Liver (tissue), 9 donors: ENCODE measurements around the gene ARVCF. TPM values are rescaled to one million over a fixed set of nuclear protein-coding genes. Genes with fewer than 3 reads are reported as not detected.
A peak's percentile ranks its signal among the peaks of the same experiment; 100 is the strongest.

Experiments used
- DNase-seq: peaks from one replicate; pipeline ENCODE4 v3.0.0-alpha.2; 2017; ENCODE audit warnings: low spot score
- H3K27ac ChIP-seq, 2 donors: one replicate each; pipeline ENCODE4 v1.7.0; 2013; ENCODE audit warnings: inconsistent platforms in 2 of 2, low read length in 2 of 2, control low read depth in 1 of 2, low read depth in 1 of 2, mild to moderate bottlenecking in 1 of 2
- H3K27me3 ChIP-seq, 4 donors: one replicate each; pipeline versions ENCODE4 v1.6.1 to v1.7.0; 2013; ENCODE audit warnings: low read length in 3 of 4, inconsistent platforms in 1 of 4, mild to moderate bottlenecking in 1 of 4, moderate library complexity in 1 of 4; ENCODE audit not compliant: control insufficient read depth in 4 of 4, insufficient read depth in 4 of 4
- H3K36me3 ChIP-seq, 4 donors: one replicate each; pipeline versions ENCODE4 v1.6.1 to v1.7.0; 2013; ENCODE audit warnings: low read length in 3 of 4, mild to moderate bottlenecking in 3 of 4, low read depth in 1 of 4, moderate library complexity in 1 of 4; ENCODE audit not compliant: control insufficient read depth in 4 of 4, insufficient read depth in 3 of 4
- H3K4me1 ChIP-seq, 4 donors: one replicate each; pipeline versions ENCODE4 v1.6.1 to v1.7.0; 2013; ENCODE audit warnings: low read length in 3 of 4, mild to moderate bottlenecking in 3 of 4, moderate library complexity in 1 of 4; ENCODE audit not compliant: control insufficient read depth in 4 of 4, insufficient read depth in 4 of 4
- H3K4me3 ChIP-seq, 3 donors: one replicate each; pipeline versions ENCODE4 v1.6.1 to v1.7.0; 2013; ENCODE audit warnings: low read length in 3 of 3, control low read depth in 1 of 3, low read depth in 1 of 3, mild to moderate bottlenecking in 1 of 3
- H3K9ac ChIP-seq, 2 donors: one replicate each; pipeline ENCODE4 v1.7.0; 2013; ENCODE audit warnings: low read length in 2 of 2, mild to moderate bottlenecking in 2 of 2, moderate library complexity in 2 of 2, control low read depth in 1 of 2, low read depth in 1 of 2
- H3K9me3 ChIP-seq, 4 donors: one replicate each; pipeline versions ENCODE4 v1.6.1 to v1.7.0; 2013; ENCODE audit warnings: low read length in 3 of 4; ENCODE audit not compliant: control insufficient read depth in 4 of 4
- HNF4A ChIP-seq, 2 donors: conservative IDR thresholded peaks; 2 replicates each; pipeline ENCODE4 v1.6.1; 2016; ENCODE audit warnings: antibody characterized with exemption in 2 of 2, mild to moderate bottlenecking in 2 of 2
- NR2F2 ChIP-seq: IDR thresholded peaks from 2 replicates; pipeline ENCODE4 v1.6.1; 2016; ENCODE audit warnings: antibody characterized with exemption
- RAD21 ChIP-seq, 2 donors: IDR thresholded peaks; 2 replicates each; pipeline ENCODE4 v1.6.1; 2016; ENCODE audit warnings: antibody characterized with exemption in 2 of 2, mild to moderate bottlenecking in 2 of 2
- RXRA ChIP-seq, 2 donors: IDR thresholded peaks; 2 replicates each; pipeline ENCODE4 v1.6.1; 2017 to 2018; ENCODE audit warnings: antibody characterized with exemption in 2 of 2, mild to moderate bottlenecking in 1 of 2
- WGBS: extraction: QIAGEN DNeasy Blood & Tissue Kit; methylation state at CpG from one replicate; pipeline ENCODE4 v1.1.7; 2013; 5-methylcytosine and 5-hydroxymethylcytosine counted together
- polyA plus RNA-seq, 2 donors: library from polyadenylated mRNA; stranded (reverse) in 1 of 2; unstranded in 1 of 2; fragments of 200-250 nt in 1 of 2; fragments of >200 nt in 1 of 2; fragmentation: Nextera tagmentation in 1 of 2; extraction: Ambion mirVana in 1 of 2; gene quantifications; one replicate each; pipeline versions ENCODE4 v1.2.1 to v1.2.3, GENCODE V29; 2013 to 2015
- total RNA-seq, 2 donors: library from RNA; depleted of rRNA; stranded (reverse); fragments of >200 nt; gene quantifications; one replicate each; pipeline ENCODE4 v1.2.3, GENCODE V29; 2014
- TF ChIP-seq, protein P1 (sequence below): fragments of 150-350 bp; IDR thresholded peaks from 2 replicates; pipeline ENCODE4 v1.5.1; 2017; ENCODE audit warnings: improper control_type of control experiment, low read depth, low read length; ENCODE audit not compliant: missing input control
- donor health status: healthy.
- donor health status: healthy.
- donor health status: healthy.
- donor health status: healthy.
- donor health status: healthy.

ARVCF gene
- total and polyA plus RNA-seq, 4 donors, result 3.8 to 48.8 (median 26.1) TPM

- DNase-seq, result no peak
- Histone ChIP-seq H3K36me3 (peaks cover 0 to 3% (median under 1%) of the 10 kb centered on the region in 4 donors), H3K27ac (no peak overlapping the region), H3K9me3 (no peaks in the 10 kb centered on the region), H3K27me3 (no peaks in the 10 kb centered on the region), H3K4me1 (peaks cover 6 to 20% (median 12%) of the 10 kb centered on the region in 4 donors), H3K9ac (no peak overlapping the region), H3K4me3 (no peak overlapping the region)
- TF ChIP-seq RAD21 (IDR thresholded peaks at IDR 0.05) (peak; percentile 47), HNF4A (conservative IDR thresholded peaks at IDR 0.05) (no peak)
- TF ChIP-seq, protein P1, sequence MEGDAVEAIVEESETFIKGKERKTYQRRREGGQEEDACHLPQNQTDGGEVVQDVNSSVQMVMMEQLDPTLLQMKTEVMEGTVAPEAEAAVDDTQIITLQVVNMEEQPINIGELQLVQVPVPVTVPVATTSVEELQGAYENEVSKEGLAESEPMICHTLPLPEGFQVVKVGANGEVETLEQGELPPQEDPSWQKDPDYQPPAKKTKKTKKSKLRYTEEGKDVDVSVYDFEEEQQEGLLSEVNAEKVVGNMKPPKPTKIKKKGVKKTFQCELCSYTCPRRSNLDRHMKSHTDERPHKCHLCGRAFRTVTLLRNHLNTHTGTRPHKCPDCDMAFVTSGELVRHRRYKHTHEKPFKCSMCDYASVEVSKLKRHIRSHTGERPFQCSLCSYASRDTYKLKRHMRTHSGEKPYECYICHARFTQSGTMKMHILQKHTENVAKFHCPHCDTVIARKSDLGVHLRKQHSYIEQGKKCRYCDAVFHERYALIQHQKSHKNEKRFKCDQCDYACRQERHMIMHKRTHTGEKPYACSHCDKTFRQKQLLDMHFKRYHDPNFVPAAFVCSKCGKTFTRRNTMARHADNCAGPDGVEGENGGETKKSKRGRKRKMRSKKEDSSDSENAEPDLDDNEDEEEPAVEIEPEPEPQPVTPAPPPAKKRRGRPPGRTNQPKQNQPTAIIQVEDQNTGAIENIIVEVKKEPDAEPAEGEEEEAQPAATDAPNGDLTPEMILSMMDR, result peak; percentile 33
- 84% methylated on average over 12 of the region's 12 CpGs for WGBS
These were observed 11.6 kb upstream of the ARVCF start for GRCh38 chr22:20027966-20028854.

- Histone ChIP-seq H3K4me1 (peaks cover 5 to 16% (median 8%) of the 10 kb centered on the region in 4 donors), H3K27me3 (no peaks in the 10 kb centered on the region), H3K9me3 (no peaks in the 10 kb centered on the region), H3K27ac (no peak overlapping the region), H3K36me3 (peaks cover 0 to 3% (median under 1%) of the 10 kb centered on the region in 4 donors), H3K9ac (no peak overlapping the region), H3K4me3 (no peak overlapping the region)
- WGBS, result 86% methylated on average over 12 of the region's 12 CpGs
- TF ChIP-seq NR2F2, result no peak
- DNase-seq, result no peak
These were observed 10.5 kb upstream of the ARVCF start for GRCh38 chr22:20026996-20027601.

GRCh38 chr22:20026204-20026908 is 9.7 kb upstream of the ARVCF start:
- peak; percentile 35 for DNase-seq
- Histone ChIP-seq H3K4me1 (peaks cover 5 to 24% (median 14%) of the 10 kb centered on the region in 4 donors), H3K4me3 (no peak overlapping the region), H3K27me3 (no peaks in the 10 kb centered on the region), H3K9ac (no peak overlapping the region), H3K9me3 (no peaks in the 10 kb centered on the region), H3K27ac (no peak overlapping the region), H3K36me3 (peaks cover 0 to 3% (median 0%) of the 10 kb centered on the region in 4 donors)
- TF ChIP-seq RXRA (IDR thresholded peaks at IDR 0.05) (peak in 1 of 2 donors; percentile 12), NR2F2 (no peak)
- WGBS, result 89% methylated on average over 13 of the region's 13 CpGs
